ELF-1 (cell line): ENCODE data around the gene FMC1.
A peak's percentile ranks its signal among the peaks of the same experiment; 100 is the strongest.
"Not testable (repeated sequence)": the region's sequence is repeated elsewhere in the genome, so short reads cannot be mapped to it uniquely, and the experiment has no call there.

ENCODE experiments used
- DNase-seq: peaks from one replicate; pipeline ENCODE4 v3.0.0-alpha.2; 2016; ENCODE audit warnings: low read depth, low spot score

Gene FMC1

DNA sequence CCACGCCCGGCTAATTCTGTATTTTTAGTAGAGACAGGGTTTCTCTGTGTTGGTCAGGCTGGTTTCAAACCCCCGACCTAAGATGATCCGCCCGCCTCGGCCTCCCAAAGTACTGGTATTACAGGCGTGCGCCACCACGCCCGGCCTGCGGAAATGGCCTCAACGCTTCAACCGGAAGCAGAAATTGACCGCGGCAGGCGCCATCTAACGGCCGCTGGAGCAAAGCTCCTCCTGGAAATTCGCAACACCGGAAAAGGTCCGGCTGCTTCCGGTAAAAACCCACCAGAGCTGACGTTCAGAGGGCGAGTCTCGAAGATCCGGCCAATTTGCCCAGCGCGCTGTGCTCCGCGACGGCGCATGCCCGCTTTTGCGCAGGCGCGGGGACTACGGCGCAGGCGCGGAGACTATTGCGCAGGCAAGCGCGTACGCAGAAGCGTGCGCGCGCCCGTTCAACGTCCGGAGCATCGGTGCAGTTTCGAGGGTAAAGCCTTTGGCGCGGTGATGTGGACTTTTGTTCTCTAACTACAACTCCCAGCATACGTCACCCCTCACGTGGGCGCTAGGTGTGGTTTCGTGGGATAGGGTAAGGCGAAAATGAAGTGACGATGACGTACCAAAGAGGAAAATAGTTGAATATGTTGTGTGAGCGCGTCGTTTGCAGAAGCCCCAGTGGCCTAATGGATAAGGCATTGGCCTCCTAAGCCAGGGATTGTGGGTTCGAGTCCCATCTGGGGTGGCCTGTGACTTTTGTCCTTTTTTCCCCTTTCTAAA, 915 bp upstream of the FMC1 start:
- peak; percentile 100 for DNase-seq

GRCh38 chr7:139340808-139341057, 404 bp upstream of the FMC1 start:
- DNase-seq: no peak

DNA sequence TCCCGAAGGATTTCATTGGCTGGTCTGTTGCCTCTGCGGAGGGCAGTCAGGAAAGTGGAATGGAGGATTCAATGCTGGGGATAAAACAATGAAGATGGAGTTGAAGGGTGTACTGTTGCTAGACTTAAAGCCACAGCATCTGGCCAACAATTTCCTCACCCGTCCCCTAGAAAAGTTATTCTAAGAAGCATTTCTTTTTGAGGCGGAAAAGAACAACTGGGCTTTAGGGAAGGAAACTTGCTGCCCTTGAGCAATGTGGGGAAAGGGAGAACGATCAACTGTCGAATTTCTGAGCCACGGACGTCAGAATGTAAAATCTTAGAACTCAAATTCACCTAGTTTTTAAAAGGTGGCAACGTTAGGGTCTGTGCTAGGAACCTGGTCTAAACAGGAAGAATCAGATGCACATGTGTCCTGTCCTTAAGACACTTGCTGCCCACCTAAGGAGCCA, 664 bp downstream of the FMC1 start:
- DNase-seq: no peak

DNA sequence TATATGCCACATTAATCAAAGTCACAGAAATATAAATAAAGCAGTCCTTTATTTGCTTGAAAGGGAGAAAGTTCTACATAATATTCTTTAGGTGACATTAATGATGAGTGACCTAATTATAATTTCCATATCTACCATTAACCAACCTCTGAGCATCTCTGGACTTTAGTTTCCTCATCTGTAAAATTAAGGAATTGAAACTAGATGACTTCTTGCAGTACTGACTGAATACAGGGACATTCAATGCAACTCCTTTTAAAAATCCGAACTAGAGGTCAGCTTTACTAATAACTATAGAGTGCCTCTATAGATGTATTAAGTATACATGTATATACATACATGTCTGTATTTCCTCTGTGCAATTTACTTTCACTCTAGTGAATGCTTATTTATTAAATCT, 3.9 kb downstream of the FMC1 start:
- DNase-seq: no peak

DNA sequence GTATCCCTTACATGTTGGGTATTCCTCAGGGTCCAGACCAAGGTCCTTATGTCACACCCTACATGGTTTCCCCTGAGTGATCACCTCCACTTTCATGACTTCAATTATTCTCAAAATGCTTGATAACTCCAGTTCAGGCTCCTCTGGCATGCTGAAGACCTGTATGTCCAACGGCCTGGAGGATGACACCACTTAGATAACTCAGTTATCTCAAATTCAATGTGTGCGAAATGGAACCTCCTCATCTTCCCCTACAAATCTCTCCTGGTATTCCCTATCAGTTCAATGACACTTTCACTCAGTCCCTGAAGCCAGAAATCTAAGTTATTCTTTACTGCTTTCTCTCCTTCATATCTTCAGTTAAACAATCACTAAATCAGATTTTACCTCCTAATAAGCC, 9.9 kb downstream of the FMC1 start:
- DNase-seq: no peak

DNA sequence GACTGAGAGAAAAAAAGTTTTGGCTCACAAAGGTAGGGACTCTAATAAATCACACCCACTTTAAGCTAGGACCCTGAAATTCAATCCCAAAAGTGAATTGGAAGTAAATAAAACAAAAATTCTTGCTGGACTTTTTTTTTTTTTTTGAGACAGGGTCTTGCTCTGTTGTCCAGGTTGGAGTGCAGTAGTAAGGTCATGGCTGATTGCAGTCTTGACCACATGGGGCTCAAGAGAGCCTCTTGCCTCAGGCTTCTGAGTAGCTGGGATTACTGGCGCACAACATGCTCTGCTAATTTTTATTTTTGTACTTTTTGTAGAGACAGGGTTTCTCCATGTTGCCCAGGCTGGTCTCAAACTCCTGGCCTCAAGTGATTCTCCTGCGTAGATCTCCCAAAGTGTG, 13.6 kb downstream of the FMC1 start:
- DNase-seq: no peak

DNA sequence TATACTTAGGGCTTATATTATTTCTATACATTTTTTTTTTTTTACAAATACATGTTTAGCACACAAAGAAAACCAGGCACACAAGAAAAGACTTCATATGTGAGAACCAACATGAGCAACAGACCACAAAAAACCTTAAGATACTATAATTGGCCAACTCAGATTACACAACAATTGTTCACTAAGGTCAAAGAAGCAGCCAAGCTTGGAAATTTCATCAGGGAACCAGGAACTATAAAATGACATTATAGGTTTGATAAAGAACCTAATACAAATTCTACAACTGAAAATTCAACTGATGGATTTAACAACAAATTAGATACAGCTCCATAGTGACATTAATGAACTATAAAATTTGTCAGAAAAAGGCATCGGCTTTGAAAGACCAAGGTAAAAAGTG, 14.2 kb downstream of the FMC1 start:
- DNase-seq: no peak

DNA sequence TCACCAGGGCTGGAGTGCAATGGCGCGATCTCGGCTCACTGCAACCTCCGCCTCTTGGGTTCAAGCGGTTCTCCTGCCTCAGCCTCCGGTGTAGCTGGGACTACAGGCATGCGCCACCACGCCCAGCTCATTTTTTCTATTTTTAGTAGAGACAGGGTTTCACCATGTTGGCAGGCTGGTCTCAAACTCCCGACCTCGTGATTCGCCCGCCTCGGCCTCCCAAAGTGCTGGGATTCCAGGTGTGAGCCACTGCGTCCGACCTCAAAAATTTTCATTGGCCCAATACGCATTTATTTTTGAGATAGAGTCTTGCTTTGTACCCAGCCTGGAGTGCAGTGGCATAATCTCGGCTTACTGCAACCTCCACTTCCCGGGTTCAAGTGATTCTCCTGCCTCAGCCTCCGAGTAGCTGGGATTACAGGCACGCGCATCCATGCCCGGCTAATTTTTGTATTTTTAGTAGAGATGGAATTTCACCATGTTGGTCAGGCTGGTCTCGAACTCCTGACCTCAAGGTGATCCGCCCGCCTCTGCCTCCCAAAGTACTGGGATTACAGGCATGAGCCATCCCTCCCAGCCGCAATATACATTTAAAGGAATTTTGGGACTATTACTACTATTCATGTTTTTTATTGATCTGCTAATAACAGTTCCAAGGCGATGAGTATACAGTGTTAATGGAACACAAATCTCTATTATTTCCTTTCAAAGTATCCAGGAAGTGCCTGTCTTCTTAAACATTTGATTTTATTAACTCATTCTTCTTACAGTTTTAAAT, 16.8 kb downstream of the FMC1 start:
- DNase-seq: not testable (repeated sequence)

DNA sequence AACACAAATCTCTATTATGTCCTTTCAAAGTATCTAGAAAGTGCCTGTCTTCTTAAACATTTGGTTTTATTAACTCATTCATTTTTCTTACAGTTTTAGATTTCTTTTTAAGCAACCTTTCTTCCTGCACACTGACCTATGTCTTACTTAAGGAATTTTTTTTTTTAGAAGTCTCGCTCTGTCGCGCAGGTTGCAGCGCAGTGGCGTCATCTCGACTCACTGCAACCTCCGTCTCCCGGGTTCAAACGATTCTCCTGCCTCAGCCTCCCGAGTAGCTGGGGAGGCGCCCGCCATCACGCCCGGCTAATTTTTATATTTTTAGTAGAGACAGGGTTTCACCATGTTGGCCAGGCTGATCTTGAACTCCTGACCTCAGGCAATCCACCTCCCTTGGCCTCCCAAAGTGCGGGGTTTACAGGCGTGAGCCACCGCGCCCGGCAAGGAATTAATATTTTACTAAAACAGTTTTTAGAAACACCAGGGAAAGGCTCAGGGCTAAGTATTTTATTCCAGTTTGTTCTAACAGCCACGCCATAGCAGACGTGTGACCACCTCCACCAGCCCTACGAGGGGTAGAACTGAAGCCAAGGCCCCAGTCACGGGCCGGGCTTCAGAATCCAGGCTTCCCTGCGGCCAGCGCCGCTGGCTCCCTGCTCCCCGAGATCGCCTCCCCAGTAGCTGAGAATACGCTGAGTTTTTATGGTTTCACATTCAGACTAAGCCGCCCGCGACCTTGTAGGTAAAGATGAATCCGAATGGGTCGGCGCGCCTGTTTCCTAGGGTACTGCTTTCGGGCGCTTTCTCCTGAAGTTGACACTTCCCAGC, 17.6 kb downstream of the FMC1 start:
- peak; percentile 68 for DNase-seq

GRCh38 chr7:139359366-139360209, 18.5 kb downstream of the FMC1 start, which contains the start of gene LUC7L2:
Gene LUC7L2 (plus strand): TSS chr7:139359894. CDS start chr7:139360262, 368 bp downstream.
- peak; percentile 99 for DNase-seq

GRCh38 chr7:139360210-139360947, 19.2 kb downstream of the FMC1 start:
- peak; percentile 99 for DNase-seq

DNA sequence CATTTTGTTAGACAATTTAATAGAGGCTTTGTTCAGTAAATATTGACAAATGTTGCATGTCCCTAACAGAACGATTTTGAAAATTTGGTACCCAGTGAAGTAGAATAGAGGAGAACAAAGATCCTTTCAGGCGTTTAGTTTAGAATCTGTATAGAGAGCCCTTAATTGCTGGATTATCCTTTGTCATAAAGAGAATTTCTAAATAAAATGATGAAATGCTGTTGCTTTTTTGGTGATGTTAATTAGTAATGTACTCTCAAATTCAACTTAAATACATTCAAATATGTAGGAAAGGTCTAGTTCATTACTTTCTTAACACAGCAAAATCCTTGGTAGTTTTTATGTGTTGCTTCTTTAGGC, 19.8 kb downstream of the FMC1 start:
- DNase-seq: no peak

DNA sequence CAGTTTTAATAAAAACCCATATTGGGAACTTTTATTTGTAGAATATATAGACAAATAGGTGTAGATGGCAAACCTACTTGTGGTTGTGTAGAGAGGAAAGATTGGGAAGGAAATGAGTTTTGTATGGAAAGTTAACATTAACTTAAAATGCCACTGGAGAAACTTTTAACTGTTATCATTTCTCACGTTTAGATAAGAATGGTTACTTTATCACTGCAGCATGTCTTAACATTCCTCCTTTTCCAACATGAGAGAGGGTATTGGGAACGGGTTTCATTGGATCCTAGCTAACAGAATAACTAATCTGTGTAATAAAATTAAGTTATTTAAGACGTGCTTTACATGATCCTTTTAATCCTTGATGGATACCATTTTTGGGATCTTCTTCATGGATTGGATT, 20.4 kb downstream of the FMC1 start:
- DNase-seq: no peak

DNA sequence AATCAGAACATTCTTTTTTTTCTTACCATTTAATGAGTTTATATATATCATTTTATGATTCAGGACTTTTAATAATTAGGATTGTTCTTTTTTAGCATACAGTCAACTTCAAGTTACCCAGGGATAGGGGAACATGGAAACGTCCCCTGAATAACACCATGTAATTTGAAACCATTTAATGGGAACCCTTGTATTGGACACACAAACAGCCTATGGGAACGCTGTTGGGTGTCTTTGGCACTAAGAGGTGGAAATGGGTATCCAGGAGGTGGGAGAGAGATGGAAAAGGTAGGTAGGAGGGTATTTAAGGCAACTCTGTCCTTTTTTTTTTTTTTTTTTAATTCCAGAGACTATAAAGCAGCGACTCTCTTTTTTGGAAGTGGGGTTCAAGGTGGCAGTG, 21.2 kb downstream of the FMC1 start:
- DNase-seq: peak; percentile 18

- peak; percentile 17 for DNase-seq
Observed at GRCh38 chr7:139362981-139363380, 21.8 kb downstream of the FMC1 start.

GRCh38 chr7:139365336-139365735, 24.2 kb downstream of the FMC1 start:
- DNase-seq: no peak

DNA sequence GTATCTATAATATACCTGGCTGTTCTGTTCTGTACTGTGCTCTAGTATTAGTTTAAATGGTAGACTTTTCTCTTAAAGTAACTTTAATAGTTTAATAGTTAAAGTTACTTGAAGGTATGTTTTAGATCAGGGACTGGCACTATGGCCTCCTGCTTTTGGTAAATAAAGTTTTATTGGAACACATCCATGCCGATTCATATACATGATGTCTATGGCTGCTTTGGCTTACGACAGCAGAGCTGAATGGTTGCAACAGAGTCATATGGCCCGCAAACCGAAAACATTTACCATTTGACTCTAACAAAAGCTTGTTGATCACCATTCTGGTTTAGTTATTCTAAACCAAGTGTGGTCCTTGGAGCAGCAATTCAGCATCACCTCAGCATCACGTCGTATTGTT, 25.3 kb downstream of the FMC1 start:
- no peak for DNase-seq

DNA sequence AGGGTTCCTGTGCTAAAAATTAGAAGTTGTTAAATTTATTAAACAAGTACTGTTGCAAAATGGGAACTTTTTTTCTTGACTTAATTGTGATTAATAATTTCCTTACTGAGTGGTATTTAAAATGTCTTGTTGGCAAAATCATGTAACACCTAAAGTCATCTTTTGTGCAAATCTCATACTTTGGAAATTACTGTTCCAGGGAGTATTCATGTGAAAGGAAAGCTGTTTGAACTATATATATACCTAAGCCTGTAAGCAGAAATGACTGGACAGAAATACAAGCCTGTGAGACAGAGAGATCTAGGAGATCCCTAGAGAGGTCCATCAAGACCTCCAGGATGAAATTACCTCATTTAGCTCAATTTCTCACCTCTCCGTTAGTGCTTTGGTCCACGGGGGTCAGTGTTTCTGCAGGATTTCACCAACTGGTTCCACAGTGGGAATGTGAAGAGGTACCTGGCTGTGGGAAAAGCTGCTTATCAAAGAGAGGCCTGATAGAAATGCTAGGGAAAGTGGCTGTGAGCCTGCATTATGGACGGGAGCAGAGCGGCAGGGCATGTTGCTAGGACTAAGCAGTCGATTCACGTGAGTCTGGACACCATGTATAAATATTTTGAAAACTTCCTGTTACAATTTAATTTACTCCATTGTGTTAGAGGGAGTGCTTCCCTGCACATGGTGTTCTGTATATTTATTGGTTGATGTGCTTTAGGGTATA, 26.5 kb downstream of the FMC1 start:
- no peak for DNase-seq

DNA sequence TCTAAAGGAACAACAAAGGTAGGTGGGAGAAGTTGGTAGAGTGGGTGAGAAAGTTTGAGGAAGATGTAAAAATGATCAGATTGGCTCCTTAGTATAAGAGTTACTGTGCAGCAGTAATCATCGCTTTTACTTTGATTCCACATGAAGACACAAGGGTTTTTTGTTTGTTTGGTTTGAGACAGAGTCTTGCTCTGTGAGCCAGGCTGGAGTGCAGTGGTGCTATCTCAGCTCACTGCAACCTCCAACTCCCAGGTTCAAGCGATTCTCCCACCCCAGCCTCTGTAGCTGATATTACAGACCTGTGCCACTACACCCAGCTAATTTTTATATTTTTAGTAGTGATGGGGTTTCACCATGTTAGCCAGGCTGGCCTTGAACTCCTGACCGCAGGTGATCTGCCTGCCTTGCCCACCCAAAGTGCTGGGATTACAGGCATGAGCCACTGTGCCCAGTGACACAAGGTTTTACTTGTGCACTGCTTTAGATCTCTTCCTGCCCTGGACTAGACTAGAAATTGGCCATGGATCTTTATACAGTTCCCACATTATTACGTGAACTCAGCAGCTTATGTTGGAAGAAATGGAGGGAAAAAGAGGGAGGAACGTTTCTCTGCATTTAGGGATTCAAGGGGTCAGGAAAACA, 29.3 kb downstream of the FMC1 start:
- DNase-seq: no peak

- DNase-seq: no peak
Observed at GRCh38 chr7:139370943-139371313, 29.8 kb downstream of the FMC1 start.
